Activated effector memory CD4-positive, alpha-beta T cell treated with anti-CD3 and anti-CD28 coated beads, Interleukin-2, amount 50 U/mL, for 16 hours (primary cell): ENCODE measurements around the gene ILF2.
"Not testable (repeated sequence)": the region's sequence is repeated elsewhere in the genome, so short reads cannot be mapped to it uniquely, and the experiment has no call there.

Experiments used
- DNase-seq: peaks from one replicate; pipeline ENCODE4 v3.0.0-alpha.2; 2020

The ILF2 gene

GRCh38 chr1:153678519-153679336 lies 7.9 kb upstream of the ILF2 start, which contains the start of gene NPR1:
TSS of gene NPR1 (plus strand) at chr1:153678688. CDS start at chr1:153679109, 421 bp downstream.
- no peak for DNase-seq

GRCh38 chr1:153677718-153678518 lies 7.1 kb upstream of the ILF2 start:
- DNase-seq = peak; percentile 78

GRCh38 chr1:153673511-153673910 lies 2.7 kb upstream of the ILF2 start:
- no peak for DNase-seq

- peak; percentile 81 for DNase-seq
Observed at GRCh38 chr1:153671628-153672353, 998 bp upstream of the ILF2 start.

GRCh38 chr1:153670257-153670858 lies 435 bp downstream of the ILF2 start:
- no peak for DNase-seq

- no peak for DNase-seq
Observed at GRCh38 chr1:153669606-153670005, 1.2 kb downstream of the ILF2 start.

GRCh38 chr1:153668672-153669071 lies 2.1 kb downstream of the ILF2 start:
- DNase-seq = not testable (repeated sequence)

- no peak for DNase-seq
Observed at GRCh38 chr1:153667439-153667838, 3.4 kb downstream of the ILF2 start.

- peak; percentile 14 for DNase-seq
Observed at GRCh38 chr1:153663211-153663610, 7.6 kb downstream of the ILF2 start.

- DNase-seq = peak; percentile 14
Observed at GRCh38 chr1:153662269-153662668, 8.5 kb downstream of the ILF2 start.

GRCh38 chr1:153661111-153661708 lies 9.6 kb downstream of the ILF2 start:
- DNase-seq = peak; percentile 42

- peak; percentile 54 for DNase-seq
Observed at GRCh38 chr1:153659656-153660055, 11.1 kb downstream of the ILF2 start.

- DNase-seq = no peak
Observed at GRCh38 chr1:153659175-153659534, 11.6 kb downstream of the ILF2 start.

GRCh38 chr1:153658400-153659174 lies 12.2 kb downstream of the ILF2 start, which contains the start of gene SNAPIN:
TSS of gene SNAPIN (plus strand) at chr1:153658703. CDS start at chr1:153658744, 41 bp downstream.
- peak; percentile 97 for DNase-seq

- peak; percentile 12 for DNase-seq
Observed at GRCh38 chr1:153655333-153655732, 15.5 kb downstream of the ILF2 start.

GRCh38 chr1:153652805-153653500 lies 17.8 kb downstream of the ILF2 start:
- DNase-seq = peak; percentile 41

GRCh38 chr1:153651771-153652170 lies 19.0 kb downstream of the ILF2 start:
- DNase-seq = peak; percentile 41

GRCh38 chr1:153649863-153650235 lies 20.9 kb downstream of the ILF2 start:
- peak; percentile 58 for DNase-seq

GRCh38 chr1:153649137-153649862 lies 21.5 kb downstream of the ILF2 start:
- peak; percentile 63 for DNase-seq

- peak; percentile 33 for DNase-seq
Observed at GRCh38 chr1:153648000-153648643, 22.7 kb downstream of the ILF2 start.
